CD4-positive, alpha-beta T cell (primary cell): ENCODE data around the gene ATP11A. TPM values are rescaled to one million over a fixed set of nuclear protein-coding genes. Genes with fewer than 3 reads are reported as not detected.

Experiments used
- ATAC-seq: fragments of 200-7000 bp; cut with Tn5 transposase; one replicate; pipeline ENCODE4 v1.10.0; 2022; ENCODE audit warnings: mild to moderate bottlenecking; ENCODE audit not compliant: poor library complexity
- CTCF ChIA-PET: fragments of 350-600 bp; sonication (Branson Sonifier 250); formaldehyde crosslinking; loops from one replicate; lab custom pipeline; 2021; ENCODE audit warnings: antibody characterized with exemption, inconsistent platforms; lab: Charles Lee
- POLR2A ChIA-PET: fragments of 350-600 bp; sonication (Branson Sonifier 250); formaldehyde crosslinking; loops from one replicate; lab custom pipeline; 2021; ENCODE audit warnings: antibody characterized with exemption, inconsistent platforms; lab: Charles Lee
- DNase-seq, 14 experiments: peaks; one replicate each; pipeline ENCODE4 v3.0.0-alpha.2; 2013 to 2020; ENCODE audit warnings: mixed read lengths in 2 of 14
- H3K27ac ChIP-seq, 2 donors: one replicate each; pipeline versions ENCODE4 v1.5.1 to v1.7.0; 2013; ENCODE audit warnings: low read length in 2 of 2, low read depth in 1 of 2, mild to moderate bottlenecking in 1 of 2
- H3K27me3 ChIP-seq, 2 experiments: 1 replicate in 1 of 2; 2 replicates in 1 of 2; pipeline versions ENCODE4 v1.6.1 to v1.7.0; 2013; ENCODE audit warnings: low read length in 2 of 2, control low read depth in 1 of 2, mild to moderate bottlenecking in 1 of 2, moderate library complexity in 1 of 2; ENCODE audit not compliant: insufficient read depth in 2 of 2, control insufficient read depth in 1 of 2
- H3K36me3 ChIP-seq: one replicate; pipeline ENCODE4 v1.6.1; 2013; ENCODE audit warnings: low read length, control low read depth; ENCODE audit not compliant: insufficient read depth
- H3K4me1 ChIP-seq: one replicate; pipeline ENCODE4 v1.6.1; 2013; ENCODE audit warnings: low read length, control low read depth; ENCODE audit not compliant: insufficient read depth
- H3K4me3 ChIP-seq: one replicate; pipeline ENCODE4 v1.5.1; 2013; ENCODE audit warnings: mild to moderate bottlenecking, low read length, moderate library complexity
- H3K9me3 ChIP-seq, 2 experiments: 1 replicate in 1 of 2; 2 replicates in 1 of 2; pipeline versions ENCODE4 v1.6.1 to v1.7.0; 2013; ENCODE audit warnings: low read length in 2 of 2, mild to moderate bottlenecking in 2 of 2, control low read depth in 1 of 2, moderate library complexity in 1 of 2; ENCODE audit not compliant: control insufficient read depth in 1 of 2, insufficient read depth in 1 of 2
- H3K27ac Mint-ChIP-seq: one replicate; pipeline ENCODE4 v1.8.0; 2020; ENCODE audit warnings: mixed read lengths
- H3K27me3 Mint-ChIP-seq: one replicate; pipeline ENCODE4 v1.8.0; 2021; ENCODE audit warnings: mixed read lengths
- H3K36me3 Mint-ChIP-seq: one replicate; pipeline ENCODE4 v1.8.0; 2021; ENCODE audit warnings: low read depth, mixed read lengths
- H3K4me1 Mint-ChIP-seq: one replicate; pipeline ENCODE4 v1.8.0; 2021; ENCODE audit warnings: low read depth, mixed read lengths
- H3K4me3 Mint-ChIP-seq: one replicate; pipeline ENCODE4 v1.8.0; 2020; ENCODE audit warnings: mild to moderate bottlenecking, mixed read lengths
- H3K9me3 Mint-ChIP-seq: one replicate; pipeline ENCODE4 v1.8.0; 2020; ENCODE audit warnings: mixed read lengths
- CTCF ChIP-seq: fragments of 200-600 bp; IDR thresholded peaks from one replicate; pipeline ENCODE4 v1.8.0; 2022; ENCODE audit warnings: antibody characterized with exemption, mild to moderate bottlenecking
- intact Hi-C, 2 experiments: fragments of 100-400 bp; cut with DNase I in 1 of 2; cut with micrococcal nuclease in 1 of 2; formaldehyde crosslinking; loops; one replicate each; pipeline versions ENCODE4 v1.15.1 to v1.9.0; 2023 to 2025; cut with DNase I, micrococcal nuclease
- total RNA-seq, 174 experiments: library from RNA in 2 of 174; stranded (reverse) in 2 of 174; gene quantifications; one replicate each; pipeline ENCODE4 v1.2.3 and lab custom pipeline; 2021 to 2026

The ATP11A gene
- total RNA-seq, 2 experiments from 2014 or later = 56.7 to 66.8 TPM

DNA sequence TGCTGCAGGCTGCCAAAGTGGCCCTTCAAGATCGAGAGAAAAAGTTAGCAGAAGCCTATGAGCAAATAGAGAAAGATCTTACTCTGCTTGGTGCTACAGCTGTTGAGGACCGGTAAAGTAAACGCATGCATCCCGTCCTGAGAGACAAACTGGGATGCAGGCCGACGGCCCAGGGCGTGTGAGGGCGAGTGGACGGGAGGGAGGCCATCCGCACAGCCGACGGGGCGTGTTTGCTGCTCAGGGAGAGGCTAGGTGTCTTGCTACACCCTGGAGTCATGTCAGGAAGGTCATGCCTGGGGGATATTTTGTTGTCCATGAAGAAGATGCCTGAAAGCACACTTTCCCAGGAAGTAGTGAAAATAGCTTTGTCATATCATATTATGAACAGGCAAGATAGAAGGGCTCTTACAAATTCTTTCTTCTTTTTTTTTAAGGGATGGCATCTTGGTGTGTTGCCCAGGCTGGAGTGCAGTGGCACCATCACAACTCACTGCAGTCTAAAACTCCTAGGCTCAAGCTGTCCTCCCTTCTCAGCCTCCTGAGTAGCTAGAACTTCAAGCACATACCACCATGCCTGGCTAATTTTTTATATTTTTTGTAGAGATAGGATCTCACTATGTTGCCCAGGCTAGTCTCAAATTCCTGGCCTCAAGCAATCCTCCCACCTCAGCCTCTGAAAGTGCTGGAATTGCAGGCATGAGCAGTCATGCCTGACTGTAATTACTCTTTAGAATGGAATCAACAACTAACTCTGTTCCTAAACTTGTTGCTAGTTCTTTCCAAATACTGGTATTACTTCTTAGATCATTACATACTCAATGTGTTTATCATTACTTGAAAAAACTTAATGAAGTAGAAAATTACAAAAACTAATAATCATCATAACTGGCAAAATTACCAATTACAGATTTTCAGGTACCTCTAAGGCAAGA, 161.5 kb downstream of the ATP11A start:
- no peaks in the 10 kb centered on the region for H3K27me3 Mint-ChIP-seq
- ChIA-PET CTCF (no interaction called here), POLR2A (no interaction called here)
- no peak for ATAC-seq
- peak in 1 of 14 experiments; percentile 6 for DNase-seq
- H3K9me3 Mint-ChIP-seq = no peaks in the 10 kb centered on the region
- H3K9me3 ChIP-seq = peaks cover 0 to 5% of the 10 kb centered on the region in 2 experiments
- no peaks in the 10 kb centered on the region for H3K4me1 ChIP-seq
- no peak for TF ChIP-seq CTCF
- peaks cover 55% of the 10 kb centered on the region for H3K36me3 ChIP-seq
- intact Hi-C loops = no loop called here
- no peak overlapping the region for H3K4me3 ChIP-seq
- H3K4me3 Mint-ChIP-seq = no peak overlapping the region
- H3K27ac ChIP-seq = no peak overlapping the region
- no peak overlapping the region for H3K27ac Mint-ChIP-seq
- H3K36me3 Mint-ChIP-seq = peaks cover 91% of the 10 kb centered on the region
- H3K4me1 Mint-ChIP-seq = no peaks in the 10 kb centered on the region
- H3K27me3 ChIP-seq = no peaks in the 10 kb centered on the region

GRCh38 chr13:112852392-112852791, 162.6 kb downstream of the ATP11A start:
- H3K9me3 ChIP-seq = no peaks in the 10 kb centered on the region
- no peak overlapping the region for H3K27ac ChIP-seq
- H3K36me3 ChIP-seq = peaks cover 54% of the 10 kb centered on the region
- CTCF ChIA-PET = no interaction called here
- H3K27me3 ChIP-seq = no peaks in the 10 kb centered on the region
- no peak for ATAC-seq
- H3K4me1 Mint-ChIP-seq = no peaks in the 10 kb centered on the region
- H3K27me3 Mint-ChIP-seq = no peaks in the 10 kb centered on the region
- no peaks in the 10 kb centered on the region for H3K9me3 Mint-ChIP-seq
- POLR2A ChIA-PET = no interaction called here
- intact Hi-C loops = no loop called here
- DNase-seq = peak in 1 of 14 experiments; percentile 21
- TF ChIP-seq CTCF = no peak
- H3K27ac Mint-ChIP-seq = no peak overlapping the region
- no peak overlapping the region for H3K4me3 ChIP-seq
- no peaks in the 10 kb centered on the region for H3K4me1 ChIP-seq
- H3K36me3 Mint-ChIP-seq = peaks cover 96% of the 10 kb centered on the region
- H3K4me3 Mint-ChIP-seq = no peak overlapping the region

DNA sequence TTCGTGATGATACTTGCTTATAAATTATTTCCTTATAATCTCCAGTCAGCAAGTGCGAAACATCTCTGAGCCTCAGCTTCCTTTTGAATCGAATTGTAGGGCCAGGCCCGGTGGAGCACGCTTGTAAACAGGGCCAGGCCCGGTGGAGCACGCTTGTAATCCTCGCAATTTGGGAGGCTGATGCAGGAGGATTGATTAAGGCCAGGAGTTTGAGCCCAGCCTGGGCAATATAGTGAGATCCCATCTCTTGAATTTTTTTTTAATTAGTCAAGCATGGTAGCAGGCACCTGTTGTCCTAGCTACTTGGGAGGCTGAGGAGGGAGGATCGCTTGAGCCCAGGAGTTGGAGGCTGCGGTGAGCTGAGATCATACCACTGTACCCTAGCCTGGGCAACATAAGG, 163.0 kb downstream of the ATP11A start:
- H3K4me1 ChIP-seq = no peaks in the 10 kb centered on the region
- no peak for ATAC-seq
- intact Hi-C loops = no loop called here
- no peak overlapping the region for H3K4me3 Mint-ChIP-seq
- H3K9me3 Mint-ChIP-seq = no peaks in the 10 kb centered on the region
- H3K27ac ChIP-seq = no peak overlapping the region
- no peaks in the 10 kb centered on the region for H3K27me3 Mint-ChIP-seq
- no peaks in the 10 kb centered on the region for H3K27me3 ChIP-seq
- no peaks in the 10 kb centered on the region for H3K4me1 Mint-ChIP-seq
- no peak for DNase-seq
- TF ChIP-seq CTCF = no peak
- H3K36me3 Mint-ChIP-seq = peaks cover 96% of the 10 kb centered on the region
- CTCF ChIA-PET = no interaction called here
- no peaks in the 10 kb centered on the region for H3K9me3 ChIP-seq
- H3K36me3 ChIP-seq = peaks cover 51% of the 10 kb centered on the region
- POLR2A ChIA-PET = no interaction called here
- no peak overlapping the region for H3K4me3 ChIP-seq
- H3K27ac Mint-ChIP-seq = no peak overlapping the region
